Glutamatergic neuron (in vitro differentiated cells): ENCODE data around the gene SLC47A1. TPM values are rescaled to one million over a fixed set of nuclear protein-coding genes. Genes with fewer than 3 reads are reported as not detected.
"Not testable (repeated sequence)": the region's sequence is repeated elsewhere in the genome, so short reads cannot be mapped to it uniquely, and the experiment has no call there.

Source experiments
- DNase-seq: peaks from one replicate; pipeline ENCODE4 v3.0.0; 2022
- H3K27ac Mint-ChIP-seq: one replicate; pipeline ENCODE4 v1.8.0; 2020; ENCODE audit warnings: mild to moderate bottlenecking, mixed read lengths, inconsistent platforms; ENCODE audit not compliant: unreplicated experiment
- H3K27me3 Mint-ChIP-seq: one replicate; pipeline ENCODE4 v1.8.0; 2020; ENCODE audit warnings: mild to moderate bottlenecking, moderate library complexity, mixed read lengths, inconsistent platforms; ENCODE audit not compliant: unreplicated experiment
- H3K36me3 Mint-ChIP-seq: one replicate; pipeline ENCODE4 v1.8.0; 2020; ENCODE audit warnings: mild to moderate bottlenecking, mixed read lengths, inconsistent platforms; ENCODE audit not compliant: unreplicated experiment
- H3K4me1 Mint-ChIP-seq: one replicate; pipeline ENCODE4 v1.8.0; 2020; ENCODE audit warnings: mild to moderate bottlenecking, low read depth, mixed read lengths, inconsistent platforms; ENCODE audit not compliant: unreplicated experiment
- H3K4me3 Mint-ChIP-seq: one replicate; pipeline ENCODE4 v1.8.0; 2020; ENCODE audit warnings: mild to moderate bottlenecking, mixed read lengths, inconsistent platforms; ENCODE audit not compliant: unreplicated experiment
- H3K9me3 Mint-ChIP-seq: one replicate; pipeline ENCODE4 v1.8.0; 2020; ENCODE audit warnings: mild to moderate bottlenecking, moderate library complexity, mixed read lengths, inconsistent platforms; ENCODE audit not compliant: unreplicated experiment
- total RNA-seq: library from RNA; stranded (reverse); fragmentation: NEBNext Ultra II Directional; extraction: Animal tissue kit (Norgen Biotek cat#: 25700); gene quantifications from one replicate; pipeline ENCODE4 v1.2.1, GENCODE V29; 2021; ENCODE audit not compliant: unreplicated experiment
- TF ChIP-seq, protein P1 (sequence below): fragments of 200-600 bp; sonication (generic); IDR thresholded peaks from one replicate; pipeline ENCODE4 v1.5.0; 2021; ENCODE audit not compliant: partially characterized antibody, unreplicated experiment

Gene SLC47A1
- total RNA-seq, 1 donor from 2014 or later: not detected

GRCh38 chr17:19579192-19579761 lies 45.6 kb downstream of the SLC47A1 start:
- Mint-ChIP-seq H3K4me3 (peak overlapping the region; percentile 76), H3K9me3 (peaks cover 1% of the 10 kb centered on the region), H3K27me3 (peaks cover 4% of the 10 kb centered on the region), H3K27ac (no peak overlapping the region), H3K4me1 (peaks cover 1% of the 10 kb centered on the region), H3K36me3 (no peaks in the 10 kb centered on the region)
- TF ChIP-seq, protein P1, sequence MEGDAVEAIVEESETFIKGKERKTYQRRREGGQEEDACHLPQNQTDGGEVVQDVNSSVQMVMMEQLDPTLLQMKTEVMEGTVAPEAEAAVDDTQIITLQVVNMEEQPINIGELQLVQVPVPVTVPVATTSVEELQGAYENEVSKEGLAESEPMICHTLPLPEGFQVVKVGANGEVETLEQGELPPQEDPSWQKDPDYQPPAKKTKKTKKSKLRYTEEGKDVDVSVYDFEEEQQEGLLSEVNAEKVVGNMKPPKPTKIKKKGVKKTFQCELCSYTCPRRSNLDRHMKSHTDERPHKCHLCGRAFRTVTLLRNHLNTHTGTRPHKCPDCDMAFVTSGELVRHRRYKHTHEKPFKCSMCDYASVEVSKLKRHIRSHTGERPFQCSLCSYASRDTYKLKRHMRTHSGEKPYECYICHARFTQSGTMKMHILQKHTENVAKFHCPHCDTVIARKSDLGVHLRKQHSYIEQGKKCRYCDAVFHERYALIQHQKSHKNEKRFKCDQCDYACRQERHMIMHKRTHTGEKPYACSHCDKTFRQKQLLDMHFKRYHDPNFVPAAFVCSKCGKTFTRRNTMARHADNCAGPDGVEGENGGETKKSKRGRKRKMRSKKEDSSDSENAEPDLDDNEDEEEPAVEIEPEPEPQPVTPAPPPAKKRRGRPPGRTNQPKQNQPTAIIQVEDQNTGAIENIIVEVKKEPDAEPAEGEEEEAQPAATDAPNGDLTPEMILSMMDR: no peak
- no peak for DNase-seq

GRCh38 chr17:19579867-19580565 lies 46.4 kb downstream of the SLC47A1 start:
- peak; percentile 32 for DNase-seq
- Mint-ChIP-seq H3K36me3 (no peaks in the 10 kb centered on the region), H3K9me3 (peaks cover 1% of the 10 kb centered on the region), H3K4me1 (peaks cover 1% of the 10 kb centered on the region), H3K27ac (no peak overlapping the region), H3K27me3 (peaks cover 6% of the 10 kb centered on the region), H3K4me3 (peak overlapping the region; percentile 88)
- TF ChIP-seq, protein P1: no peak

- H3K27ac Mint-ChIP-seq, H3K27me3 Mint-ChIP-seq, H3K9me3 Mint-ChIP-seq, DNase-seq, H3K4me1 Mint-ChIP-seq, H3K36me3 Mint-ChIP-seq: not testable (repeated sequence)
- H3K4me3 Mint-ChIP-seq: peak overlapping the region; percentile 88
Observed at GRCh38 chr17:19580566-19580920, 46.9 kb downstream of the SLC47A1 start.

- H3K36me3 Mint-ChIP-seq, H3K27ac Mint-ChIP-seq, H3K27me3 Mint-ChIP-seq, H3K9me3 Mint-ChIP-seq, H3K4me1 Mint-ChIP-seq, H3K4me3 Mint-ChIP-seq, DNase-seq: not testable (repeated sequence)
Observed at GRCh38 chr17:19582152-19582551, 48.5 kb downstream of the SLC47A1 start.

DNA sequence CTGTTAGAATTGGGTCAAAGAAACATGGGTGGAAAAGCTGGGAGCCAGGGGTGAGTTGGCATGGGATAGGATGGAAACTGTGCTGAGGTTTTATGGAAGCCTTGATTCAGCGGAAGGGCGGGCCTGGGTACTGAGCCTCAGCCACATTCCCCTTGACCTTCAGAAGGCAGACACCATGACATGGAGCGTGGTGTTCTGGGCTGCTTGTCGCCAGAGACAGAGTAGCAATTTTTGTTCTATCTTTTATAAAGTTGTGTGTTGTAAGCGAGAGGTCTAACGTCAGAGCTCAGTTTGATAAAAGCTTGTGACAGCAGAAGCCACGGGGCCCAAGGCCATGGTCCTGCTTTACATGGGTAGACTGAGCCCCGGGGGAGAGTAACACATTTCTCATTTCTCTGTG lies 50.2 kb downstream of the SLC47A1 start:
- Mint-ChIP-seq H3K9me3 (peaks cover 1% of the 10 kb centered on the region), H3K27ac (no peak overlapping the region), H3K36me3 (no peaks in the 10 kb centered on the region), H3K4me1 (peaks cover 1% of the 10 kb centered on the region), H3K27me3 (peaks cover 11% of the 10 kb centered on the region), H3K4me3 (no peak overlapping the region)
- no peak for DNase-seq
- TF ChIP-seq, protein P1: no peak

- H3K27ac Mint-ChIP-seq: no peak overlapping the region
- peaks cover 9% of the 10 kb centered on the region for H3K27me3 Mint-ChIP-seq
- H3K4me1 Mint-ChIP-seq: peaks cover 2% of the 10 kb centered on the region
- DNase-seq: no peak
- no peaks in the 10 kb centered on the region for H3K36me3 Mint-ChIP-seq
- H3K4me3 Mint-ChIP-seq: no peak overlapping the region
- H3K9me3 Mint-ChIP-seq: no peaks in the 10 kb centered on the region
- TF ChIP-seq, protein P1: no peak
Observed at GRCh38 chr17:19590451-19590850, 56.8 kb downstream of the SLC47A1 start.
